ENCODE results near the gene MED15. TPM values are rescaled to one million over a fixed set of nuclear protein-coding genes. Genes with fewer than 3 reads are reported as not detected.

Gene MED15
- total and polyA plus RNA-seq, 4 donors, result 23.5 to 119 (median 96.9) TPM

DNA sequence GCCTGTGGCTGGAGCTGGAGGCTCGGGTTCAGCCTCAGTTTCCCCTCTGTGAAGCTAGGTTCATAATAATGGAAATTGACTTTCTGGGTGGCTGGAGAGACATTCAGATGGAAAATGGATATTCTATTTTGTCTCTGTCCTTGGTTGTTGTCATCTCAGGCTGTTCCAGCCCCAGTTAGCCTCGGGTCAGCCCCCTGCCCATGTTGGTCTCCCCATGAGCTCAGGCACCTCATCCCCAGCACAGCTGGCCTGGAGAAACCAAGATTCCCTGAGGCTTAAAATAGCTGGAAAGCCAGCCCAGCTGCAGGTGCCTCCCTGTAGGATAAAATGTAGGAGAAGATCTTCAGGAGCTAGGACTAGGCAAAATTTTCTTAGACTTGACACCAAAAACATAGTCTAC is 129.5 kb downstream of the MED15 start:
- H3K36me3 ChIP-seq (ENCODE audit: control insufficient read depth in 1 of 2, insufficient read depth in 2 of 2, low read length in 1 of 2), result no peaks in the 10 kb centered on the region
- H3K4me3 ChIP-seq (ENCODE audit: low read length in 2 of 2), result no peak overlapping the region
- H3K9me3 ChIP-seq (ENCODE audit: control insufficient read depth, low read length), result no peaks in the 10 kb centered on the region
- no peak for ATAC-seq (ENCODE audit: low FRiP score)
- no peaks in the 10 kb centered on the region for H3K27me3 ChIP-seq (ENCODE audit: control insufficient read depth in 1 of 2, insufficient read depth in 2 of 2, low read length in 1 of 2)
- H3K4me1 ChIP-seq (ENCODE audit: control insufficient read depth in 1 of 2, insufficient read depth in 2 of 2, low read length in 2 of 2), result no peaks in the 10 kb centered on the region
- 64 to 86% methylated on average over 2 of the region's 2 CpGs for WGBS, 2 donors
- H3K27ac ChIP-seq (ENCODE audit: low read depth in 1 of 2, low read length in 2 of 2), result no peak overlapping the region
- intact Hi-C loops (cut with DNase I), result no loop called here
- no peak for DNase-seq

Other genes with a start within 250 kb of the MED15 start
- gene RTN4R, start 239.3 kb upstream of the MED15 start, total RNA-seq, result 1 to 10 TPM; 1.3 to 2.7 TPM
- under 1 TPM; 0.05 to 0.75 TPM for gene RTN4R, start 239.3 kb upstream of the MED15 start, polyA plus RNA-seq
- 10 to 100 TPM; 24.1 to 32.3 TPM for gene DGCR6L, start 187.6 kb upstream of the MED15 start, total RNA-seq
- 10 to 100 TPM; 70.0 to 73.5 TPM for gene DGCR6L, start 187.6 kb upstream of the MED15 start, polyA plus RNA-seq
- 10 to 100 TPM in 1 of 2 donors, 1 to 10 TPM in 1; 3.8 to 10.3 TPM for gene ZNF74, start 113.5 kb upstream of the MED15 start, total RNA-seq
- 1 to 10 TPM; 2.9 to 4.6 TPM for gene ZNF74, start 113.5 kb upstream of the MED15 start, polyA plus RNA-seq
- gene SCARF2, start 69.8 kb upstream of the MED15 start, total RNA-seq, result 10 to 100 TPM; 34.3 to 35.4 TPM
- 10 to 100 TPM in 1 of 2 donors, 1 to 10 TPM in 1; 8.5 to 21.4 TPM for gene SCARF2, start 69.8 kb upstream of the MED15 start, polyA plus RNA-seq
- gene KLHL22, start 11.8 kb upstream of the MED15 start, total RNA-seq, result 10 to 100 TPM; 19.1 to 29.9 TPM
- 10 to 100 TPM in 1 of 2 donors, 1 to 10 TPM in 1; 5.3 to 21.7 TPM for gene KLHL22, start 11.8 kb upstream of the MED15 start, polyA plus RNA-seq

Measured in aorta (tissue), 5 donors.